ENCODE results near the gene FSD1L.
A peak's percentile ranks its signal among the peaks of the same experiment; 100 is the strongest.

Gene FSD1L

DNA sequence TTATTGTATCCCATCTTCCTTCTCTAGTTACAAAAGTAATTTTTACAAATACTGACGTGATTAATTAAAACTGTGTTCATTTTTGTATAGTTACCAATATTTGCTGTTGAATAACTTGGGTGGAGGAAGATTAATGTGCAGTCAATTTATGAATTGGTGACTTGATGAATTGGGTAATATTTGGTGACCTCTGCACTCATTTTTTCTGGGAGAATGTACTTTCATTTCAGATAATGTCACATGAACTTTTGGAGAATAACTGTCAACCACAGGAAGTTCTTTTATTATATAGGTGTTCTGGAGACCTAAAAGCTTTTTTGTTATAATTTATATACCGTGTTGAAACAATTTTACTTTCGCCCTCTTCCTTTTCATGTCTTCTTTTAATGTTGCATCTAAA is 83.7 kb downstream of the FSD1L start:
- Histone ChIP-seq H3K9me2 (replicated peaks; ENCODE audit: insufficient read depth, low read length) (no peaks in the 10 kb centered on the region), H3K9me3 (replicated peaks; ENCODE audit: insufficient read depth, low read length) (no peaks in the 10 kb centered on the region), H3K9ac (ENCODE audit: low read length) (no peak overlapping the region), H3F3A (ENCODE audit: insufficient read depth, low read length) (no peaks in the 10 kb centered on the region), H3K27me3 (replicated peaks; ENCODE audit: insufficient read depth, low read length) (no peaks in the 10 kb centered on the region), H3K79me2 (ENCODE audit: low read length) (no peaks in the 10 kb centered on the region), H3K36me3 (replicated peaks; ENCODE audit: insufficient read depth, low read length) (no peaks in the 10 kb centered on the region), H2AFZ (ENCODE audit: low read length) (no peak overlapping the region), H3K4me1 (ENCODE audit: low read length) (0 out of 2 replicates have a peak, but pooled peaks cover 7% of the 10 kb centered on the region), H3K4me2 (ENCODE audit: low read depth, low read length) (no peak overlapping the region), H3K27ac (ENCODE audit: low read length) (no peak overlapping the region), H4K20me1 (ENCODE audit: insufficient read depth, low read length) (no peaks in the 10 kb centered on the region), H3K4me3 (ENCODE audit: low read length) (no peak overlapping the region)
- TF ChIP-seq EZH2phosphoT487 (IDR thresholded peaks at IDR 0.05; ENCODE audit: low read length) (no peak), EZH2 (optimal IDR thresholded peaks at IDR 0.05; ENCODE audit: low read depth, low read length) (no peak)
- TF ChIP-seq, protein P1, sequence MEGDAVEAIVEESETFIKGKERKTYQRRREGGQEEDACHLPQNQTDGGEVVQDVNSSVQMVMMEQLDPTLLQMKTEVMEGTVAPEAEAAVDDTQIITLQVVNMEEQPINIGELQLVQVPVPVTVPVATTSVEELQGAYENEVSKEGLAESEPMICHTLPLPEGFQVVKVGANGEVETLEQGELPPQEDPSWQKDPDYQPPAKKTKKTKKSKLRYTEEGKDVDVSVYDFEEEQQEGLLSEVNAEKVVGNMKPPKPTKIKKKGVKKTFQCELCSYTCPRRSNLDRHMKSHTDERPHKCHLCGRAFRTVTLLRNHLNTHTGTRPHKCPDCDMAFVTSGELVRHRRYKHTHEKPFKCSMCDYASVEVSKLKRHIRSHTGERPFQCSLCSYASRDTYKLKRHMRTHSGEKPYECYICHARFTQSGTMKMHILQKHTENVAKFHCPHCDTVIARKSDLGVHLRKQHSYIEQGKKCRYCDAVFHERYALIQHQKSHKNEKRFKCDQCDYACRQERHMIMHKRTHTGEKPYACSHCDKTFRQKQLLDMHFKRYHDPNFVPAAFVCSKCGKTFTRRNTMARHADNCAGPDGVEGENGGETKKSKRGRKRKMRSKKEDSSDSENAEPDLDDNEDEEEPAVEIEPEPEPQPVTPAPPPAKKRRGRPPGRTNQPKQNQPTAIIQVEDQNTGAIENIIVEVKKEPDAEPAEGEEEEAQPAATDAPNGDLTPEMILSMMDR (IDR thresholded peaks at IDR 0.05; ENCODE audit: low read length) = no peak
- DNase-seq = no peak

DNA sequence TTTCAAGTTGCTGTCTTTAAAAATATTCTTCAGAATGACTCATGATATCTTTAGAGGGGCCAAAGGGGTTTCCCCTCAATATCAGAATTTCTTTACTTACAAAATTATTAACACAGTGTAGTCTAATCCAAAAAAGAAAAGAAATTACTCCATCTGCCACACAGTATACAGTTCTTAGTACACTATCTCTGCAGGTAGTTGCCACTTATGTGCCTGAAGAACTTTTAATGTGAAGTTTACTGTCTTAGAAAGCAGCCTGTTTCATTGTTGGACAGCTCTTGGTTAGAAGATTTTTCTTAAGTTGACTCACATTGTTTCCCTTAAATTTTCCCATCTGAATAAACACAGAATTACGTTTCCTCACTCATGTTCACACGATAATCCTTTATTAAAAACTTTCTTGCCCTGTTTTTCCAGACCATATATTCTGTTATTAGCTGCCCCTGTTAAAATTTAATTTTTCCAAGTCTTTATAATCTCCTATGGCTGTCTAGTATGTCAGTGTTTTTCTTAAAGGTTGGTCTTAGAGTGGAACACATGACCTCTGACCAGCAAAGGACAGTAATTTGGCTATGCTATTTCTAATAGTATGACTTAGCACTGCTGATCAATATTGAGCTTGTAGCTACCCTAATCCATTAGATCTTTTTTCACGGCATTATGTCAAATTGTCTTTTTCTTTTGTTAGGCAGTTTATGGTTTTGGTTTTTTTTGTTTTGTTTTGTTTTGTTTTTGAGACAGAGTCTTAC is 88.3 kb downstream of the FSD1L start:
- Histone ChIP-seq H3K4me3 (ENCODE audit: low read length) (no peak overlapping the region), H3K9ac (ENCODE audit: low read length) (no peak overlapping the region), H3F3A (ENCODE audit: insufficient read depth, low read length) (no peaks in the 10 kb centered on the region), H3K9me2 (replicated peaks; ENCODE audit: insufficient read depth, low read length) (no peaks in the 10 kb centered on the region), H4K20me1 (ENCODE audit: insufficient read depth, low read length) (no peaks in the 10 kb centered on the region), H3K9me3 (replicated peaks; ENCODE audit: insufficient read depth, low read length) (no peaks in the 10 kb centered on the region), H3K27ac (ENCODE audit: low read length) (no peak overlapping the region), H2AFZ (ENCODE audit: low read length) (no peak overlapping the region), H3K4me1 (ENCODE audit: low read length) (0 out of 2 replicates have a peak, but pooled peaks cover 4% of the 10 kb centered on the region), H3K36me3 (replicated peaks; ENCODE audit: insufficient read depth, low read length) (no peaks in the 10 kb centered on the region), H3K4me2 (ENCODE audit: low read depth, low read length) (no peak overlapping the region), H3K79me2 (ENCODE audit: low read length) (no peaks in the 10 kb centered on the region), H3K27me3 (replicated peaks; ENCODE audit: insufficient read depth, low read length) (no peaks in the 10 kb centered on the region)
- TF ChIP-seq, protein P1 (IDR thresholded peaks at IDR 0.05; ENCODE audit: low read length) = no peak
- TF ChIP-seq EZH2 (optimal IDR thresholded peaks at IDR 0.05; ENCODE audit: low read depth, low read length) (no peak), EZH2phosphoT487 (IDR thresholded peaks at IDR 0.05; ENCODE audit: low read length) (no peak)
- no peak for DNase-seq

DNA sequence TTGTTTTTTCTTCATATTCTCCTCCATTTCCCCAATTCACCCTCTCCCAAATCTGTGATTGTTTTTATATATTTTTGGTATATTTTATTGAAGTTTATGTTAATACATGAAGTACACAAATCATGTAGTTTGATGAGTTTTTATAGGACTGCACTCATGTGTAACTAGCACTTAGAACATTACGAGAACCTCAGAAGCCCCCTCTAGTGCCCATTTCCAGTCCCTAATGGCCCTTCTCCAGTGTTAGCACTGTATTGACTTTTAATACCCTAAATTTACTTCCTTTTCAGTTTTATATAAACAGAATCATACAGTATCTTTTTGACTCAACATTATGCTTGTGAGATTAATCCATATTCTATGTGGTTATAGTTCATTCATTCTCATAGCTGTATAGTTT is 91.6 kb downstream of the FSD1L start:
- H3K79me2 ChIP-seq (ENCODE audit: low read length) = no peaks in the 10 kb centered on the region
- no peak overlapping the region for H3K27ac ChIP-seq (ENCODE audit: low read length)
- TF ChIP-seq, protein P1 (IDR thresholded peaks at IDR 0.05; ENCODE audit: low read length) = peak; percentile 16; the same call in 1 of the 2 replicates
- TF ChIP-seq EZH2phosphoT487 (IDR thresholded peaks at IDR 0.05; ENCODE audit: low read length) (no peak), EZH2 (optimal IDR thresholded peaks at IDR 0.05; ENCODE audit: low read depth, low read length) (no peak)
- no peaks in the 10 kb centered on the region for H3K9me2 ChIP-seq (replicated peaks; ENCODE audit: insufficient read depth, low read length)
- H3F3A ChIP-seq (ENCODE audit: insufficient read depth, low read length) = no peaks in the 10 kb centered on the region
- no peak for DNase-seq
- no peaks in the 10 kb centered on the region for H3K27me3 ChIP-seq (replicated peaks; ENCODE audit: insufficient read depth, low read length)
- no peaks in the 10 kb centered on the region for H3K36me3 ChIP-seq (replicated peaks; ENCODE audit: insufficient read depth, low read length)
- no peaks in the 10 kb centered on the region for H3K4me1 ChIP-seq (ENCODE audit: low read length)
- H3K9me3 ChIP-seq (replicated peaks; ENCODE audit: insufficient read depth, low read length) = no peaks in the 10 kb centered on the region
- H3K4me2 ChIP-seq (ENCODE audit: low read depth, low read length) = no peak overlapping the region
- H3K4me3 ChIP-seq (ENCODE audit: low read length) = no peak overlapping the region
- no peaks in the 10 kb centered on the region for H4K20me1 ChIP-seq (ENCODE audit: insufficient read depth, low read length)
- H2AFZ ChIP-seq (ENCODE audit: low read length) = no peak overlapping the region
- no peak overlapping the region for H3K9ac ChIP-seq (ENCODE audit: low read length)
